Glutamatergic neuron (in vitro differentiated cells): ENCODE data around the gene SPHKAP. TPM values are rescaled to one million over a fixed set of nuclear protein-coding genes. Genes with fewer than 3 reads are reported as not detected.
"Not testable (repeated sequence)": the region's sequence is repeated elsewhere in the genome, so short reads cannot be mapped to it uniquely, and the experiment has no call there.

ENCODE experiments used
- DNase-seq: peaks from one replicate; pipeline ENCODE4 v3.0.0; 2022
- H3K27ac Mint-ChIP-seq: one replicate; pipeline ENCODE4 v1.8.0; 2020; ENCODE audit warnings: mild to moderate bottlenecking, mixed read lengths, inconsistent platforms; ENCODE audit not compliant: unreplicated experiment
- H3K27me3 Mint-ChIP-seq: one replicate; pipeline ENCODE4 v1.8.0; 2020; ENCODE audit warnings: mild to moderate bottlenecking, moderate library complexity, mixed read lengths, inconsistent platforms; ENCODE audit not compliant: unreplicated experiment
- H3K36me3 Mint-ChIP-seq: one replicate; pipeline ENCODE4 v1.8.0; 2020; ENCODE audit warnings: mild to moderate bottlenecking, mixed read lengths, inconsistent platforms; ENCODE audit not compliant: unreplicated experiment
- H3K4me1 Mint-ChIP-seq: one replicate; pipeline ENCODE4 v1.8.0; 2020; ENCODE audit warnings: mild to moderate bottlenecking, low read depth, mixed read lengths, inconsistent platforms; ENCODE audit not compliant: unreplicated experiment
- H3K4me3 Mint-ChIP-seq: one replicate; pipeline ENCODE4 v1.8.0; 2020; ENCODE audit warnings: mild to moderate bottlenecking, mixed read lengths, inconsistent platforms; ENCODE audit not compliant: unreplicated experiment
- H3K9me3 Mint-ChIP-seq: one replicate; pipeline ENCODE4 v1.8.0; 2020; ENCODE audit warnings: mild to moderate bottlenecking, moderate library complexity, mixed read lengths, inconsistent platforms; ENCODE audit not compliant: unreplicated experiment
- long read RNA-seq: library from polyadenylated mRNA; unstranded; transcript quantifications from one replicate; pipeline ENCODE4 v2.0.0, GENCODE V29; 2020; ENCODE audit not compliant: unreplicated experiment
- total RNA-seq: library from RNA; stranded (reverse); fragmentation: NEBNext Ultra II Directional; extraction: Animal tissue kit (Norgen Biotek cat#: 25700); gene quantifications from one replicate; pipeline ENCODE4 v1.2.1, GENCODE V29; 2021; ENCODE audit not compliant: unreplicated experiment
- TF ChIP-seq, protein P1 (sequence below): fragments of 200-600 bp; sonication (generic); IDR thresholded peaks from one replicate; pipeline ENCODE4 v1.5.0; 2021; ENCODE audit not compliant: partially characterized antibody, unreplicated experiment

Gene SPHKAP, protein sequence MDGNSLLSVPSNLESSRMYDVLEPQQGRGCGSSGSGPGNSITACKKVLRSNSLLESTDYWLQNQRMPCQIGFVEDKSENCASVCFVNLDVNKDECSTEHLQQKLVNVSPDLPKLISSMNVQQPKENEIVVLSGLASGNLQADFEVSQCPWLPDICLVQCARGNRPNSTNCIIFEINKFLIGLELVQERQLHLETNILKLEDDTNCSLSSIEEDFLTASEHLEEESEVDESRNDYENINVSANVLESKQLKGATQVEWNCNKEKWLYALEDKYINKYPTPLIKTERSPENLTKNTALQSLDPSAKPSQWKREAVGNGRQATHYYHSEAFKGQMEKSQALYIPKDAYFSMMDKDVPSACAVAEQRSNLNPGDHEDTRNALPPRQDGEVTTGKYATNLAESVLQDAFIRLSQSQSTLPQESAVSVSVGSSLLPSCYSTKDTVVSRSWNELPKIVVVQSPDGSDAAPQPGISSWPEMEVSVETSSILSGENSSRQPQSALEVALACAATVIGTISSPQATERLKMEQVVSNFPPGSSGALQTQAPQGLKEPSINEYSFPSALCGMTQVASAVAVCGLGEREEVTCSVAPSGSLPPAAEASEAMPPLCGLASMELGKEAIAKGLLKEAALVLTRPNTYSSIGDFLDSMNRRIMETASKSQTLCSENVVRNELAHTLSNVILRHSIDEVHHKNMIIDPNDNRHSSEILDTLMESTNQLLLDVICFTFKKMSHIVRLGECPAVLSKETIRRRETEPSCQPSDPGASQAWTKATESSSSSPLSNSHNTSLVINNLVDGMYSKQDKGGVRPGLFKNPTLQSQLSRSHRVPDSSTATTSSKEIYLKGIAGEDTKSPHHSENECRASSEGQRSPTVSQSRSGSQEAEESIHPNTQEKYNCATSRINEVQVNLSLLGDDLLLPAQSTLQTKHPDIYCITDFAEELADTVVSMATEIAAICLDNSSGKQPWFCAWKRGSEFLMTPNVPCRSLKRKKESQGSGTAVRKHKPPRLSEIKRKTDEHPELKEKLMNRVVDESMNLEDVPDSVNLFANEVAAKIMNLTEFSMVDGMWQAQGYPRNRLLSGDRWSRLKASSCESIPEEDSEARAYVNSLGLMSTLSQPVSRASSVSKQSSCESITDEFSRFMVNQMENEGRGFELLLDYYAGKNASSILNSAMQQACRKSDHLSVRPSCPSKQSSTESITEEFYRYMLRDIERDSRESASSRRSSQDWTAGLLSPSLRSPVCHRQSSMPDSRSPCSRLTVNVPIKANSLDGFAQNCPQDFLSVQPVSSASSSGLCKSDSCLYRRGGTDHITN (N-terminal part only)
- 0.71 TPM for total RNA-seq
- long read RNA-seq, result 0 reads

DNA sequence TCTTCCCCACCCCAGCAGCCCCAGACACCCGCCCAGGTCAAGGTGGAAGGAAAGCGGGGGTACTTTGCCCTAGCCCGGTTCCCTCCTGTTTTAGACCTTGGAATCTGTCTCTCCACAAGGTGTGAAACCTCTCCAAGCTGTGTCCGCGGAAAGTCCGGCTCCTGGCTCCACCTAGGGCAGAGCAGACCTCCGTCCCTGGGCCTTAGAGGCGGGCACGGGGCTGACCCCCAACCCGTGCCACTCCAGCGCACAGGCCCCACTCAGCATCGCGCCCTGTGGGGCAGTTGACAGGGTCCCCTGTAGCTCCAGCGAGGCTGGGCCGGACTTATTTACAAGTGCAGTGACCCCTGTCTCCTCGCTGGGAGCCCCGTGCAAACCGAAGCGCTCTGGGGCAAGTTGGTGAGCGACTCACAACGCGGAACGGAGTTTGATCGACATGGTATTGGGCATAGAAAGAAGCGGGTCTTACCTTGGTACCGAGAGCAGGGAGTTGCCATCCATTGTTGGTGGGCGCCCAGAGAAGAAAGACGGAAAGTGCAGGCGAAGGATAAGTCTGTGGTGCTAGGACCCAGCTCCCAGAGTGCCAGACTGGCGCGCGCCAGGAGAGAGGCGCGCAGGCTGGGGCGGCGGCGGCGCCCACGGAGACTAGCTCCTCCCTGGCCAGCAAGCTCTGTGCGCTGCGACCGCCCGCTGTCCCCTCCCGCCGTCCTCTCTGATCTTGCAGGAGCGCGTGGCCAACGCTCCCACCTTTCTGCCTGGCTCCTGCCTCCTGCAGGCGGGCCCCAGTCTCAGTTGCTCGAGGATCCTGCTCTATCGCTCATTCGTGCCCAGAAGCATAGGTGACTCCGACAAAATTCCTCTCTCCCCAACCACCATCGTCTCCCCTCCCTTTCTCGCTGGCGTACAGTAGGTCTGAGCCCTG, at the start of gene SPHKAP:
Gene SPHKAP, minus strand, starts transcription at position 590 of the 922 bp plus-strand sequence. Its CDS starts 89 bp downstream, at position 501.
- peaks cover 9% of the 10 kb centered on the region for H3K27me3 Mint-ChIP-seq
- H3K27ac Mint-ChIP-seq, result peak within 1 kb of the TSS; percentile 28
- peaks cover 10% of the 10 kb centered on the region for H3K36me3 Mint-ChIP-seq
- peak within 1 kb of the TSS; percentile 99 for H3K4me3 Mint-ChIP-seq
- peaks cover 7% of the 10 kb centered on the region for H3K9me3 Mint-ChIP-seq
- DNase-seq, result peak; percentile 48
- TF ChIP-seq, protein P1, sequence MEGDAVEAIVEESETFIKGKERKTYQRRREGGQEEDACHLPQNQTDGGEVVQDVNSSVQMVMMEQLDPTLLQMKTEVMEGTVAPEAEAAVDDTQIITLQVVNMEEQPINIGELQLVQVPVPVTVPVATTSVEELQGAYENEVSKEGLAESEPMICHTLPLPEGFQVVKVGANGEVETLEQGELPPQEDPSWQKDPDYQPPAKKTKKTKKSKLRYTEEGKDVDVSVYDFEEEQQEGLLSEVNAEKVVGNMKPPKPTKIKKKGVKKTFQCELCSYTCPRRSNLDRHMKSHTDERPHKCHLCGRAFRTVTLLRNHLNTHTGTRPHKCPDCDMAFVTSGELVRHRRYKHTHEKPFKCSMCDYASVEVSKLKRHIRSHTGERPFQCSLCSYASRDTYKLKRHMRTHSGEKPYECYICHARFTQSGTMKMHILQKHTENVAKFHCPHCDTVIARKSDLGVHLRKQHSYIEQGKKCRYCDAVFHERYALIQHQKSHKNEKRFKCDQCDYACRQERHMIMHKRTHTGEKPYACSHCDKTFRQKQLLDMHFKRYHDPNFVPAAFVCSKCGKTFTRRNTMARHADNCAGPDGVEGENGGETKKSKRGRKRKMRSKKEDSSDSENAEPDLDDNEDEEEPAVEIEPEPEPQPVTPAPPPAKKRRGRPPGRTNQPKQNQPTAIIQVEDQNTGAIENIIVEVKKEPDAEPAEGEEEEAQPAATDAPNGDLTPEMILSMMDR, result no peak
- H3K4me1 Mint-ChIP-seq, result peaks cover 5% of the 10 kb centered on the region

DNA sequence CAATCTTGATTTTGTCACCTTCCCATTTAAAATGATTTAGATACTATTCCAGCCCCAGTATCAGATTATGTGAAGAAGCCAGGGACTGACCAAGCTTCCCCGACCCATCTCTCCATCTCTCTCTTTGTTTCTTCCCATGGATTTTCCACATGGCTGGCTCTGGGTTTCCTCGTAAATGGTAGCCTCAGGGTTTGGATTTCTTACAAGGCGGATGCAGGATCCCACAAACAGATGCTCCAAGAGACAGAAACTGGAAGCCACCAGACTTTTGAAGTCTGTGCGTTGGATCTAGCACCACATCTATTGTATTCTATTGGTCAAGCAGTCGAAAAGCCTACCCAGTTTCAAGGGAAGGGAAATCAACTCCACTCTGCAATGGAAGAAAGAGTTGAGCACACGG, 46.0 kb upstream of the SPHKAP start:
- H3K36me3 Mint-ChIP-seq, result no peaks in the 10 kb centered on the region

DNA sequence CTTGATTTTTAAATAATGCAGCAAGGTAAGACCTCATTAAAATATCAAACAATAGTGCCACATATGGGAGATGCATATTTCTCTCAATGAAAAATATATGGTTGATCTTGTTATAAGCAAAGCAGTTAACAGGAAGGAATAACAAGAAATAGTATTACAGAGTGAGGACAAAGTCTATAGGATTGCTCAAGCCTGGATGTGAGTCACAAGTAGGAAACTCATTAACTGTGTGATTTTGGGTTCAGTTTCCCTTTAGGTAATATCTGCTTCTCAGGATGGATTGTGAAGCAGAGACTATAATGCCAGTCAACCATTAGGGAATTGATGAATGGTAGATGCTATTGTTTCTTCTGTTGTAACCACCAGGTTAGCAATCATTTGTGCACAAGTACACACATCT, 42.9 kb upstream of the SPHKAP start:
- H3K36me3 Mint-ChIP-seq, result no peaks in the 10 kb centered on the region

More for the DNA sequence above, 46.0 kb upstream of the SPHKAP start:
- Mint-ChIP-seq H3K4me3 (no peak overlapping the region), H3K27ac (no peak overlapping the region), H3K4me1 (no peaks in the 10 kb centered on the region), H3K27me3 (no peaks in the 10 kb centered on the region), H3K9me3 (no peaks in the 10 kb centered on the region)
- TF ChIP-seq, protein P1, result no peak
- no peak for DNase-seq

DNA sequence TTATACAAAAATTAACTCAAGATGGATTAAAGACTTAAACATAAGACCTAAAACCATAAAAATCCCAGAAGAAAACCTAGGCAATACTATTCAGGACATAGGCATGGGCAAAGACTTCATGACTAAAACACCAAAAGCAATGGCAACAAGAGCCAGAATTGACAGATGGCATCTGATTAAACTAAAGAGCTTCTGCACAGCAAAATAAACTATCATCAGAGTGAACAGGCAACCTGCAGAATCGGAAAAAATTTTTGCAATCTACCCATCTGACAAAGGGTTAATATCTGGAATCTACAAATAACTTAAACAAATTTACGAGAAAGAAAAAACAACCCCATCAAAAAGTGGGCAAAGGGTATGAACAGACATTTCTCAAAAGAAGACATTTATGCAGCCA, 37.1 kb upstream of the SPHKAP start:
- not testable (repeated sequence) for H3K4me3 Mint-ChIP-seq, H3K9me3 Mint-ChIP-seq, H3K36me3 Mint-ChIP-seq

More for the DNA sequence above, 42.9 kb upstream of the SPHKAP start:
- no peak for DNase-seq
- Mint-ChIP-seq H3K9me3 (no peaks in the 10 kb centered on the region), H3K27ac (no peak overlapping the region), H3K4me1 (no peaks in the 10 kb centered on the region), H3K4me3 (no peak overlapping the region), H3K27me3 (no peaks in the 10 kb centered on the region)
- TF ChIP-seq, protein P1, result no peak

More for the DNA sequence above, 37.1 kb upstream of the SPHKAP start:
- H3K27me3 Mint-ChIP-seq, H3K27ac Mint-ChIP-seq, H3K4me1 Mint-ChIP-seq, DNase-seq: not testable (repeated sequence)
